H1 (cell line): ENCODE results near the gene INIP. TPM values are rescaled to one million over a fixed set of nuclear protein-coding genes. Genes with fewer than 3 reads are reported as not detected.

ENCODE experiments used
- CTCF ChIA-PET: fragments of 300-600 bp; sonication (Branson Sonifier 250); formaldehyde crosslinking; loops from one replicate; lab custom pipeline; 2021; ENCODE audit not compliant: partially characterized antibody; lab: Charles Lee
- POLR2A ChIA-PET: fragments of 300-600 bp; sonication (Branson Sonifier 250); formaldehyde crosslinking; loops from one replicate; lab custom pipeline; 2021; ENCODE audit warnings: inconsistent platforms; ENCODE audit not compliant: partially characterized antibody; lab: Charles Lee
- DNase-seq, 2 experiments: peaks; one replicate each; pipeline versions ENCODE4 v3.0.0 to v3.0.0-alpha.2; 2010 to 2022; ENCODE audit warnings: low spot score in 2 of 2, low read depth in 1 of 2, mixed read lengths in 1 of 2
- FAIRE-seq: peaks from 2 replicates; lab custom pipeline; 2011; peaks lifted over from hg19 to GRCh38; lab: Jason Lieb, UNC
- H2AFZ ChIP-seq: 2 replicates; pipeline ENCODE4 v1.8.1; 2012; ENCODE audit warnings: low read length, inconsistent platforms
- H2AK5ac ChIP-seq: 2 replicates; pipeline ENCODE4 v1.6.1; 2013; ENCODE audit warnings: low read depth, low read length
- H2BK120ac ChIP-seq: replicated peaks from 2 replicates; pipeline ENCODE3; 2013; ENCODE audit warnings: low read depth, low read length, inconsistent platforms
- H2BK12ac ChIP-seq: 2 replicates; pipeline ENCODE4 v1.6.1; 2013; ENCODE audit warnings: low read depth, low read length
- H2BK15ac ChIP-seq: 2 replicates; pipeline ENCODE4 v1.6.1; 2013; ENCODE audit warnings: low read length
- H2BK20ac ChIP-seq: 2 replicates; pipeline ENCODE4 v1.6.1; 2013; ENCODE audit warnings: low read length
- H2BK5ac ChIP-seq: 2 replicates; pipeline ENCODE4 v1.6.1; 2013; ENCODE audit warnings: low read depth, low read length
- H3K14ac ChIP-seq: 2 replicates; pipeline ENCODE4 v1.6.1; 2013; ENCODE audit warnings: inconsistent platforms; ENCODE audit not compliant: insufficient read length
- H3K18ac ChIP-seq: 2 replicates; pipeline ENCODE4 v1.6.1; 2013; ENCODE audit warnings: low read length; ENCODE audit errors: extremely low read depth
- H3K23ac ChIP-seq: 2 replicates; pipeline ENCODE4 v1.6.1; 2013; ENCODE audit warnings: inconsistent platforms; ENCODE audit not compliant: insufficient read length
- H3K23me2 ChIP-seq: 2 replicates; pipeline ENCODE4 v1.6.1; 2013; ENCODE audit warnings: low read depth, low read length
- H3K27ac ChIP-seq: 2 replicates; pipeline ENCODE4 v1.6.1; 2011; ENCODE audit warnings: low read depth, low read length, inconsistent platforms
- H3K27me3 ChIP-seq, 4 experiments: replicated peaks in 1 of 4; 1 replicate in 1 of 4; 2 replicates in 3 of 4; pipeline versions ENCODE4 v1.6.1 to v1.8.1; 2011 to 2013; ENCODE audit warnings: low read length in 3 of 4, mild to moderate bottlenecking in 3 of 4, inconsistent platforms in 2 of 4, mixed read lengths in 2 of 4, moderate library complexity in 1 of 4; ENCODE audit not compliant: control insufficient read depth in 3 of 4, insufficient read depth in 3 of 4; ENCODE audit errors: extremely low read depth in 1 of 4
- H3K36me3 ChIP-seq, 4 experiments: 2 replicates each; pipeline versions ENCODE4 v1.6.1 to v1.8.1; 2011 to 2013; ENCODE audit warnings: mild to moderate bottlenecking in 4 of 4, low read length in 3 of 4, moderate library complexity in 2 of 4, control low read depth in 1 of 4, inconsistent platforms in 1 of 4; ENCODE audit not compliant: insufficient read depth in 4 of 4, control insufficient read depth in 2 of 4
- H3K4ac ChIP-seq: replicated peaks from 2 replicates; pipeline ENCODE3; 2013; ENCODE audit warnings: low read length, low read depth, mixed read lengths, inconsistent platforms; ENCODE audit not compliant: insufficient read length
- H3K4me1 ChIP-seq, 4 experiments: replicated peaks in 1 of 4; 1 replicate in 1 of 4; 2 replicates in 3 of 4; pipeline versions ENCODE4 v1.6.1 to v1.8.1; 2011 to 2013; ENCODE audit warnings: low read length in 3 of 4, inconsistent platforms in 2 of 4, mixed read lengths in 1 of 4; ENCODE audit not compliant: insufficient read depth in 4 of 4, control insufficient read depth in 3 of 4
- H3K4me2 ChIP-seq, 2 experiments: 2 replicates each; pipeline versions ENCODE4 v1.6.1 to v1.8.1; 2011 to 2013; ENCODE audit warnings: low read depth in 2 of 2, low read length in 2 of 2, control low read depth in 1 of 2, inconsistent platforms in 1 of 2, mild to moderate bottlenecking in 1 of 2; ENCODE audit not compliant: insufficient read depth in 1 of 2
- H3K4me3 ChIP-seq, 4 experiments: fragments of 200-600, 300-600 bp in 1 of 4; sonication (generic), shearing (Covaris generic), sonication (Bioruptor Twin) in 1 of 4; 2 replicates each; pipeline versions ENCODE4 v1.5.1 to v1.8.1; 2011 to 2016; ENCODE audit warnings: low read length in 4 of 4, low read depth in 3 of 4, control low read depth in 2 of 4, inconsistent platforms in 2 of 4, mild to moderate bottlenecking in 2 of 4, mixed read lengths in 1 of 4, moderate library complexity in 1 of 4; ENCODE audit not compliant: insufficient read depth in 2 of 4; ENCODE audit errors: extremely low read depth in 1 of 4
- H3K56ac ChIP-seq: replicated peaks from 2 replicates; pipeline ENCODE3; 2013; ENCODE audit warnings: low read depth, mild to moderate bottlenecking, mixed read lengths, low read length, inconsistent platforms; ENCODE audit not compliant: insufficient read length
- H3K79me1 ChIP-seq: 2 replicates; pipeline ENCODE4 v1.6.1; 2013; ENCODE audit warnings: low read depth, low read length, control low read depth
- H3K79me2 ChIP-seq, 2 experiments: 2 replicates each; pipeline versions ENCODE4 v1.6.1 to v1.8.1; 2012 to 2013; ENCODE audit warnings: low read length in 2 of 2, mild to moderate bottlenecking in 2 of 2, inconsistent platforms in 1 of 2; ENCODE audit not compliant: insufficient read depth in 2 of 2, control insufficient read depth in 1 of 2
- H3K9ac ChIP-seq, 4 experiments: replicated peaks in 1 of 4; 1 replicate in 1 of 4; 2 replicates in 3 of 4; pipeline versions ENCODE4 v1.6.1 to v1.8.1; 2011 to 2013; ENCODE audit warnings: low read depth in 3 of 4, low read length in 3 of 4, control low read depth in 2 of 4, mild to moderate bottlenecking in 2 of 4, moderate library complexity in 2 of 4, inconsistent platforms in 1 of 4; ENCODE audit errors: extremely low read depth in 1 of 4
- H3K9me3 ChIP-seq, 2 experiments: 2 replicates each; pipeline versions ENCODE4 v1.6.1 to v1.8.1; 2012 to 2013; ENCODE audit warnings: mild to moderate bottlenecking in 2 of 2, moderate library complexity in 2 of 2, control low read depth in 1 of 2, inconsistent platforms in 1 of 2, low read depth in 1 of 2, low read length in 1 of 2, mixed read lengths in 1 of 2; ENCODE audit not compliant: insufficient read depth in 2 of 2
- H4K20me1 ChIP-seq, 2 experiments: replicated peaks in 1 of 2; 2 replicates each; pipeline versions ENCODE3 to v1.8.1; 2011 to 2013; ENCODE audit warnings: inconsistent platforms in 2 of 2, low read length in 2 of 2, mild to moderate bottlenecking in 1 of 2; ENCODE audit not compliant: insufficient read depth in 2 of 2, control insufficient read depth in 1 of 2
- H4K5ac ChIP-seq: 2 replicates; pipeline ENCODE4 v1.6.1; 2013; ENCODE audit warnings: low read length, low read depth, mixed read lengths, inconsistent platforms; ENCODE audit not compliant: insufficient read length
- H4K8ac ChIP-seq: 2 replicates; pipeline ENCODE4 v1.8.0; 2013; ENCODE audit warnings: mild to moderate bottlenecking, moderate library complexity, low read length, inconsistent platforms; ENCODE audit not compliant: insufficient read depth; ENCODE audit errors: extremely low read depth
- H4K91ac ChIP-seq: replicated peaks from 2 replicates; pipeline ENCODE3; 2013; ENCODE audit warnings: low read length, mixed read lengths, inconsistent platforms; ENCODE audit not compliant: insufficient read length
- CHD2 ChIP-seq: IDR thresholded peaks from 2 replicates; pipeline ENCODE4 v1.6.1; 2012; ENCODE audit warnings: low read length, improper control_type of control experiment
- NRF1 ChIP-seq: IDR thresholded peaks from 2 replicates; pipeline ENCODE4 v1.6.1; 2011; ENCODE audit warnings: mild to moderate bottlenecking, low read depth, low read length, improper control_type of control experiment
- POLR2A ChIP-seq, 2 experiments: IDR thresholded peaks; 1 replicate in 1 of 2; 2 replicates in 1 of 2; pipeline ENCODE4 v1.6.1; 2011; ENCODE audit warnings: low read depth in 2 of 2, low read length in 2 of 2, mild to moderate bottlenecking in 2 of 2; ENCODE audit errors: control extremely low read depth in 1 of 2
- RXRA ChIP-seq: IDR thresholded peaks from 2 replicates; pipeline ENCODE4 v1.6.1; 2011; ENCODE audit warnings: low read depth, mild to moderate bottlenecking, low read length, moderate library complexity; ENCODE audit not compliant: insufficient read depth
- SP1 ChIP-seq: IDR thresholded peaks from 2 replicates; pipeline ENCODE4 v1.6.1; 2011; ENCODE audit warnings: low read depth, low read length
- SP2 ChIP-seq: IDR thresholded peaks from 2 replicates; pipeline ENCODE4 v1.6.1; 2012; ENCODE audit warnings: mild to moderate bottlenecking, low read length, inconsistent platforms
- SUZ12 ChIP-seq: fragments of 200-600 bp; sonication (generic); IDR thresholded peaks from 2 replicates; pipeline ENCODE4 v1.6.1; 2012; ENCODE audit warnings: mild to moderate bottlenecking, inconsistent platforms, low read length, moderate library complexity, mixed read lengths
- TEAD4 ChIP-seq: IDR thresholded peaks from 2 replicates; pipeline ENCODE4 v1.6.1; 2012; ENCODE audit warnings: low read depth, low read length, inconsistent platforms, mixed read lengths
- USF2 ChIP-seq: IDR thresholded peaks from 2 replicates; pipeline ENCODE4 v1.6.1; 2011; ENCODE audit warnings: low read length, improper control_type of control experiment
- ZNF274 ChIP-seq: IDR thresholded peaks from 2 replicates; pipeline ENCODE4 v1.7.0; 2012; ENCODE audit warnings: low read length, borderline replicate concordance; ENCODE audit errors: extremely low read depth
- WGBS, 2 experiments: shearing (Covaris generic) in 1 of 2; methylation state at CpG; one replicate each; pipeline versions ENCODE4 v1.1.6 to v1.1.7; 2013 to 2015; ENCODE audit warnings: low lambda C conversion rate in 2 of 2, mixed read lengths in 2 of 2, inconsistent platforms in 1 of 2, low coverage in 1 of 2, missing lambda C conversion rate in 1 of 2; ENCODE audit not compliant: insufficient replicate concordance in 2 of 2, insufficient coverage in 1 of 2, insufficient read length in 1 of 2; ENCODE audit errors: extremely low coverage in 1 of 2, missing lambda C conversion rate in 1 of 2; 5-methylcytosine and 5-hydroxymethylcytosine counted together
- polyA plus RNA-seq, 7 experiments: library from polyadenylated mRNA; depleted of rRNA in 3 of 7; stranded (reverse) in 5 of 7; unstranded in 2 of 7; fragments of >200 nt in 5 of 7; fragments of 200-250 nt in 2 of 7; gene quantifications; 1 replicate in 5 of 7; 2 replicates in 1 of 7; 4 replicates in 1 of 7; pipeline versions ENCODE4 v1.2.1 to v1.2.3, GENCODE V29; 2011 to 2013; ENCODE audit warnings: missing spikeins in 2 of 7, mixed read lengths in 2 of 7
- total RNA-seq: library from RNA; stranded (reverse); fragmentation: NEBNext Ultra II Directional; extraction: Animal tissue kit (Norgen Biotek cat#: 25700); gene quantifications from 2 replicates; pipeline ENCODE4 v1.2.1, GENCODE V29; 2021

The INIP gene
- total and polyA plus RNA-seq, 2 of the 8 experiments (the other 6 are each of a cell fraction or from before 2014, with no cell fraction given), result 10.7 to 18.3 TPM

DNA sequence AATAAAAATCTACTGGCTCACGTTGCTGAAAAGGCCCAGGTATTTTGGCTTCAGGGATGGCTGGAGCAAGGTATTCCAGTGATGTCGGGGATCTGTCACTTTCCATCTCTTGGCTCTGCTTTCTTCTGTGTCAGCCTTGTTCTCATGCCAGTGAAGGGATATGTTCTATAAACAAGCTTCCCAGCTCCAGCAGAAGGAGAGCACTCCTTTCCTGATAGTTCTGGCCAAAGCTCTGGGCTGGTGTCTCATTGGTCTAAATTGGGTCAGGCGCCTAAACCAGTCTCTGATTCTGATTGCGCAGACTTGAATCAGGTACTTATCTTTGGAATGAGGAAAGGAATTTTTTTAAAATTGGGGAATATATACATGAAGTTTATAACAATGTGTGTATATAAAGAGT, 37.8 kb upstream of the INIP start:
- Histone ChIP-seq H2BK20ac (no peak overlapping the region), H3K23me2 (peaks cover 6% of the 10 kb centered on the region; the same call in 1 of the 2 replicates), H3K56ac (no peak overlapping the region), H3K23ac (no peak overlapping the region), H2BK12ac (no peak overlapping the region), H3K4me2 (no peak overlapping the region), H3K18ac (no peak overlapping the region), H3K79me2 (peaks cover 0 to 8% of the 10 kb centered on the region in 2 experiments; a peak in 1 of 4 replicates), H2AK5ac (no peak overlapping the region), H4K5ac (no peak overlapping the region), H3K79me1 (no peaks in the 10 kb centered on the region; the same call in 1 of the 2 replicates), H4K20me1 (no peaks in the 10 kb centered on the region), H2BK5ac (no peak overlapping the region), H4K91ac (no peak overlapping the region), H3K9me3 (no peaks in the 10 kb centered on the region), H2AFZ (no peak overlapping the region), H2BK120ac (no peak overlapping the region), H2BK15ac (no peak overlapping the region), H3K14ac (no peak overlapping the region), H3K36me3 (no peaks in the 10 kb centered on the region), H3K4me3 (no peak overlapping the region), H3K9ac (no peak overlapping the region), H3K4me1 (peaks cover 0 to 7% (median under 1%) of the 10 kb centered on the region in 4 experiments; a peak in 4 of 7 replicates), H3K27me3 (no peaks in the 10 kb centered on the region), H3K27ac (no peak overlapping the region), H4K8ac (no peak overlapping the region), H3K4ac (no peak overlapping the region)
- FAIRE-seq (no peak), DNase-seq (no peak)
- WGBS, 2 experiments, result 91% methylated on average over 4 of the region's 4 CpGs; no CpG with 5 or more reads in 1 of the 2 experiments
- POLR2A ChIA-PET, result no interaction called here
- CTCF ChIA-PET, result no interaction called here
- TF ChIP-seq CHD2 (no peak), TEAD4 (no peak), USF2 (no peak), POLR2A (IDR thresholded peaks at IDR 0.05; ENCODE audit: control extremely low read depth in 1 of 2, low read depth in 2 of 2, low read length in 2 of 2) (no peak), SP1 (no peak), SP2 (no peak), ZNF274 (no peak), SUZ12 (no peak), RXRA (no peak), NRF1 (no peak)
